Measurements from ENCODE around the gene ASB17.

ASB17 gene

DNA sequence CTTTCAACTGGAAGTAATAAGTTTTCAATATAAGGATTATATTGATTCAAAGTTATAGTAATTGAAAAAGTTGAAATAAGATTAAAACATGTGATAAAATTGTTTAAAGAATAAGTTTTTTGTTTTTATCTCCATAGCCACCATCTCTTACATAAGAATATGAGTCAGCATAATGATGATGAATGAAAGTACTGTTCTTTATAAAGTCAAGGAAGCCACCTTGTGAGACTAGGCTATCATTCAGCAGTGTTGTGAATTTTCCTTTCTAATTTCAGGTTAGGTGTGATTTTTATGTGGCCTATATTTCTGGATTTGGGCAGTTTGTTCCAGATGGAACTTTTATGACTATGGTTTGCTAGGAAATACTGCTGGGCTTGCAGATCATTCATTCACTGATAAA lies 22.4 kb upstream of the ASB17 start:
- no peak overlapping the region for H3K9ac ChIP-seq (ENCODE audit: low read length)
- no peaks in the 10 kb centered on the region for H3F3A ChIP-seq (ENCODE audit: insufficient read depth, low read length)
- H3K27me3 ChIP-seq (replicated peaks; ENCODE audit: insufficient read depth, low read length), result no peaks in the 10 kb centered on the region
- no peak overlapping the region for H3K4me3 ChIP-seq (ENCODE audit: low read length)
- no peak overlapping the region for H3K4me2 ChIP-seq (ENCODE audit: low read depth, low read length)
- no peaks in the 10 kb centered on the region for H3K36me3 ChIP-seq (replicated peaks; ENCODE audit: insufficient read depth, low read length)
- H3K79me2 ChIP-seq (ENCODE audit: low read length), result no peaks in the 10 kb centered on the region
- H3K9me3 ChIP-seq (replicated peaks; ENCODE audit: insufficient read depth, low read length), result no peaks in the 10 kb centered on the region
- TF ChIP-seq CTCF (IDR thresholded peaks at IDR 0.05; ENCODE audit: low read length) (no peak), EZH2 (optimal IDR thresholded peaks at IDR 0.05; ENCODE audit: low read depth, low read length) (no peak), EZH2phosphoT487 (IDR thresholded peaks at IDR 0.05; ENCODE audit: low read length) (no peak)
- no peaks in the 10 kb centered on the region for H4K20me1 ChIP-seq (ENCODE audit: insufficient read depth, low read length)
- no peak overlapping the region for H3K27ac ChIP-seq (ENCODE audit: low read length)
- no peaks in the 10 kb centered on the region for H3K9me2 ChIP-seq (replicated peaks; ENCODE audit: insufficient read depth, low read length)
- no peaks in the 10 kb centered on the region for H3K4me1 ChIP-seq (ENCODE audit: low read length)
- no peak for DNase-seq
- no peak overlapping the region for H2AFZ ChIP-seq (ENCODE audit: low read length)

DNA sequence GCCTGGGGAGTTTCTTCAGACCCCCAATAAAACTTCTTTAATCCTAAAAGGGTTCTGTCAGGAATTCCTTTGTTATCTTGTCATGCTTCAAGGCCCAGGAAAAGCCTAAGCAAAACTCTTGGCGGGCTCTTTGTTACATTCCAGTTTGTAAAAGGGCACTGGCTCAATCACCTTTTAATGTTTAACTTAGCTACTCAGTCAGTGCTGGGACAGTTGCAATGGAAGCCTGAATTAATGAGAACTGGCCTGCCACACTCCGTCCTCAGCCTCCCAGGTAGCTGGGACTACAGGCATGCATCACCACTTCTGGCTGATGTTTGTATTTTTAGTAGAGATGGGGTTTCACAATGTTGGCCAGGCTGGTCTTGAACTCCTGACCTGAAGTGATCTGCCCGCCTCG lies 21.3 kb upstream of the ASB17 start:
- no peak overlapping the region for H3K9ac ChIP-seq (ENCODE audit: low read length)
- no peaks in the 10 kb centered on the region for H3F3A ChIP-seq (ENCODE audit: insufficient read depth, low read length)
- H3K9me3 ChIP-seq (replicated peaks; ENCODE audit: insufficient read depth, low read length), result no peaks in the 10 kb centered on the region
- H3K9me2 ChIP-seq (replicated peaks; ENCODE audit: insufficient read depth, low read length), result no peaks in the 10 kb centered on the region
- H4K20me1 ChIP-seq (ENCODE audit: insufficient read depth, low read length), result no peaks in the 10 kb centered on the region
- DNase-seq, result no peak
- H3K79me2 ChIP-seq (ENCODE audit: low read length), result no peaks in the 10 kb centered on the region
- H3K27ac ChIP-seq (ENCODE audit: low read length), result no peak overlapping the region
- no peaks in the 10 kb centered on the region for H3K4me1 ChIP-seq (ENCODE audit: low read length)
- no peak overlapping the region for H3K4me3 ChIP-seq (ENCODE audit: low read length)
- H3K4me2 ChIP-seq (ENCODE audit: low read depth, low read length), result no peak overlapping the region
- H2AFZ ChIP-seq (ENCODE audit: low read length), result no peak overlapping the region
- no peak for TF ChIP-seq CTCF (IDR thresholded peaks at IDR 0.05; ENCODE audit: low read length)
- no peak for TF ChIP-seq EZH2phosphoT487 (IDR thresholded peaks at IDR 0.05; ENCODE audit: low read length)
- no peak for TF ChIP-seq EZH2 (optimal IDR thresholded peaks at IDR 0.05; ENCODE audit: low read depth, low read length)
- no peaks in the 10 kb centered on the region for H3K27me3 ChIP-seq (replicated peaks; ENCODE audit: insufficient read depth, low read length)
- H3K36me3 ChIP-seq (replicated peaks; ENCODE audit: insufficient read depth, low read length), result no peaks in the 10 kb centered on the region

- Histone ChIP-seq H3K36me3 (replicated peaks; ENCODE audit: insufficient read depth, low read length) (no peaks in the 10 kb centered on the region), H3K27me3 (replicated peaks; ENCODE audit: insufficient read depth, low read length) (no peaks in the 10 kb centered on the region), H3K4me1 (ENCODE audit: low read length) (no peaks in the 10 kb centered on the region), H2AFZ (ENCODE audit: low read length) (no peak overlapping the region), H3F3A (ENCODE audit: insufficient read depth, low read length) (no peaks in the 10 kb centered on the region), H4K20me1 (ENCODE audit: insufficient read depth, low read length) (no peaks in the 10 kb centered on the region), H3K79me2 (ENCODE audit: low read length) (no peaks in the 10 kb centered on the region), H3K9me3 (replicated peaks; ENCODE audit: insufficient read depth, low read length) (no peaks in the 10 kb centered on the region), H3K4me3 (ENCODE audit: low read length) (no peak overlapping the region), H3K27ac (ENCODE audit: low read length) (no peak overlapping the region), H3K9me2 (replicated peaks; ENCODE audit: insufficient read depth, low read length) (no peaks in the 10 kb centered on the region), H3K9ac (ENCODE audit: low read length) (no peak overlapping the region), H3K4me2 (ENCODE audit: low read depth, low read length) (no peak overlapping the region)
- no peak for DNase-seq
- TF ChIP-seq EZH2phosphoT487 (IDR thresholded peaks at IDR 0.05; ENCODE audit: low read length) (no peak), CTCF (IDR thresholded peaks at IDR 0.05; ENCODE audit: low read length) (no peak), EZH2 (optimal IDR thresholded peaks at IDR 0.05; ENCODE audit: low read depth, low read length) (no peak)
Measured at GRCh38 chr1:75952016-75952415, 19.8 kb upstream of the ASB17 start.

Data from MM.1S (cell line).